ENCODE results near the gene TOR1B.

The TOR1B gene

GRCh38 chr9:129839324-129840023 is 36.5 kb downstream of the TOR1B start:
- DNase-seq (ENCODE audit: low read depth in 1 of 2, low spot score in 1 of 2) = no peak
- H3K27me3 ChIP-seq (ENCODE audit: insufficient read depth, poor library complexity, severe bottlenecking) = no peaks in the 10 kb centered on the region
- TF ChIP-seq REST (IDR thresholded peaks at IDR 0.05; ENCODE audit: insufficient replicate concordance, low read depth) = no peak
- TF ChIP-seq SPI1 (IDR thresholded peaks at IDR 0.05; ENCODE audit: borderline replicate concordance, low read depth) = no peak
- TF ChIP-seq GABPA (IDR thresholded peaks at IDR 0.05; ENCODE audit: low read depth) = no peak
- TF ChIP-seq POLR2AphosphoS5 (IDR thresholded peaks at IDR 0.05; ENCODE audit: low read depth) = no peak
- no peak for TF ChIP-seq CTCF (IDR thresholded peaks at IDR 0.05; ENCODE audit: insufficient read depth, low read length)
- H3K4me3 ChIP-seq (replicated peaks; ENCODE audit: insufficient read depth, low read length) = no peak overlapping the region
- H3K27ac ChIP-seq (replicated peaks) = 0 out of 2 replicates have a peak overlapping the region, but pooled peaks have one; percentile 12

DNA sequence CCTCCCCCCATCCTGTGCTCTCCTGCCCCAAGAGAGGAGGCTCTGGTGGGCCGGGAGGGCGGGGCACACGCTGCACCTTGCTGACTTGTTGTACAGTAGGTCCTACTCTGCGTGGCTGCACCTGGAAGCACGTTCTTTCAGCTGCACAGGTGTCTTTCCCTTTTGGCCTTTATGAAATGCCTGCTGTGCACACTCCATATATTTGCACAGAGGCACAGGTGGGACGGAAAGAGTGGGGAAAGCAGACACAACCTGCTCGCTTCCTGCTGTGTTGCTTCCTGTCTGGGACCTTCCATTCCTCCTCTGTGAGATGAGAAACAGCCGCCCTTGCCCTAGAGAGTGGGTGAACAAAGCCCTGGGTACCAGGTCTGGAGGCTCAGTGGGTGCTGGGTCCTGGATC is 37.0 kb downstream of the TOR1B start:
- Histone ChIP-seq H3K4me3 (replicated peaks; ENCODE audit: insufficient read depth, low read length) (no peak overlapping the region), H3K27me3 (ENCODE audit: insufficient read depth, poor library complexity, severe bottlenecking) (no peaks in the 10 kb centered on the region), H3K27ac (replicated peaks) (no peak overlapping the region)
- TF ChIP-seq REST (IDR thresholded peaks at IDR 0.05; ENCODE audit: insufficient replicate concordance, low read depth) (no peak), SPI1 (IDR thresholded peaks at IDR 0.05; ENCODE audit: borderline replicate concordance, low read depth) (no peak), POLR2AphosphoS5 (IDR thresholded peaks at IDR 0.05; ENCODE audit: low read depth) (no peak), CTCF (IDR thresholded peaks at IDR 0.05; ENCODE audit: insufficient read depth, low read length) (no peak), GABPA (IDR thresholded peaks at IDR 0.05; ENCODE audit: low read depth) (no peak)
- DNase-seq (ENCODE audit: low read depth in 1 of 2, low spot score in 1 of 2) = no peak

DNA sequence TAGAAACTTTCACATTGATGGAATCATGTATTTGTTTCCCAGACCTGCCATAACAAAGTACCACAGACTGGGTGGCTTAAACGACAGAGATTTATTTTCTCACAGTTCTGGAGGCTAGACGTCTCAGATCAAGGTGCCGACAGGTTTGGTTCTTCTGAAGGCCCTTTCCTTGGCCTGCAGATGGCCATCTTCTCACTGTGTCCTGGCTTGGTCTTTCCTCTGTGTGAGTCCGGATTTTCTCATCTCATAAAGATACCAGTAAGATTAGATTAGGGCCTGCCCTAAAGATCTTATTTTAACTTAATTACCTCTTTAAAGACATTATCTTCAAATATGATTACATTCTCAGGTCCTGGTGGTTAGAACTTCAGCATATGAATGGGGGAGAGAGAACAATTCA is 38.1 kb downstream of the TOR1B start:
- no peak for TF ChIP-seq CTCF (IDR thresholded peaks at IDR 0.05; ENCODE audit: insufficient read depth, low read length)
- no peak for TF ChIP-seq GABPA (IDR thresholded peaks at IDR 0.05; ENCODE audit: low read depth)
- TF ChIP-seq REST (IDR thresholded peaks at IDR 0.05; ENCODE audit: insufficient replicate concordance, low read depth) = no peak
- TF ChIP-seq POLR2AphosphoS5 (IDR thresholded peaks at IDR 0.05; ENCODE audit: low read depth) = no peak
- no peak for TF ChIP-seq SPI1 (IDR thresholded peaks at IDR 0.05; ENCODE audit: borderline replicate concordance, low read depth)
- H3K27ac ChIP-seq (replicated peaks) = no peak overlapping the region
- no peak for DNase-seq (ENCODE audit: low read depth in 1 of 2, low spot score in 1 of 2)
- H3K4me3 ChIP-seq (replicated peaks; ENCODE audit: insufficient read depth, low read length) = no peak overlapping the region
- no peaks in the 10 kb centered on the region for H3K27me3 ChIP-seq (ENCODE audit: insufficient read depth, poor library complexity, severe bottlenecking)

All from HL-60 (cell line).